ENCODE results near the gene SLC9A9.

The SLC9A9 gene

GRCh38 chr3:143352850-143353550 is 495.3 kb downstream of the SLC9A9 start:
- no peaks in the 10 kb centered on the region for H3K36me3 ChIP-seq (ENCODE audit: insufficient read depth, low read length)
- H3K27me3 ChIP-seq (ENCODE audit: insufficient read depth, low read length, poor library complexity): no peaks in the 10 kb centered on the region
- no peak for TF ChIP-seq EZH2 (IDR thresholded peaks at IDR 0.05; ENCODE audit: borderline replicate concordance, low read depth, low read length, severe bottlenecking)
- TF ChIP-seq CTCF (IDR thresholded peaks at IDR 0.05; ENCODE audit: borderline replicate concordance, extremely low read depth, low read length, poor library complexity, severe bottlenecking): no peak
- H3K9me3 ChIP-seq (ENCODE audit: insufficient read depth, low read length, severe bottlenecking): no peaks in the 10 kb centered on the region
- H3K4me3 ChIP-seq (ENCODE audit: low read depth in 1 of 2, low read length in 2 of 2): no peak overlapping the region
- ATAC-seq (ENCODE audit: insufficient read depth, low read depth) (no peak), DNase-seq (no peak)
- no peaks in the 10 kb centered on the region for H3K79me2 ChIP-seq (ENCODE audit: insufficient read depth, low read length)
- H3K4me2 ChIP-seq (ENCODE audit: insufficient read depth, low read length): no peak overlapping the region
- H4K20me1 ChIP-seq (ENCODE audit: insufficient read depth, low read length): no peaks in the 10 kb centered on the region
- H2AFZ ChIP-seq (ENCODE audit: low read depth, low read length): no peak overlapping the region
- H3K27ac ChIP-seq (ENCODE audit: low read length): no peak overlapping the region; the same call in none of the 2 replicates
- peaks cover 37% of the 10 kb centered on the region for H3K4me1 ChIP-seq (ENCODE audit: insufficient read depth, low read length)
- no peak overlapping the region for H3K9ac ChIP-seq (ENCODE audit: low read depth, low read length)

GRCh38 chr3:143351895-143352608 is 496.2 kb downstream of the SLC9A9 start:
- H3K4me1 ChIP-seq (ENCODE audit: insufficient read depth, low read length): peaks cover 44% of the 10 kb centered on the region
- DNase-seq: no peak
- H4K20me1 ChIP-seq (ENCODE audit: insufficient read depth, low read length): no peaks in the 10 kb centered on the region
- H3K27me3 ChIP-seq (ENCODE audit: insufficient read depth, low read length, poor library complexity): no peaks in the 10 kb centered on the region
- no peak overlapping the region for H3K4me2 ChIP-seq (ENCODE audit: insufficient read depth, low read length)
- H3K4me3 ChIP-seq (ENCODE audit: low read depth in 1 of 2, low read length in 2 of 2): no peak overlapping the region
- H3K27ac ChIP-seq (ENCODE audit: low read length): peak overlapping the region; percentile 54; the same call in 1 of the 2 replicates
- ATAC-seq (ENCODE audit: insufficient read depth, low read depth): no peak
- TF ChIP-seq EZH2 (IDR thresholded peaks at IDR 0.05; ENCODE audit: borderline replicate concordance, low read depth, low read length, severe bottlenecking) (no peak), CTCF (IDR thresholded peaks at IDR 0.05; ENCODE audit: borderline replicate concordance, extremely low read depth, low read length, poor library complexity, severe bottlenecking) (no peak)
- H2AFZ ChIP-seq (ENCODE audit: low read depth, low read length): no peak overlapping the region
- H3K9ac ChIP-seq (ENCODE audit: low read depth, low read length): no peak overlapping the region
- no peaks in the 10 kb centered on the region for H3K9me3 ChIP-seq (ENCODE audit: insufficient read depth, low read length, severe bottlenecking)
- no peaks in the 10 kb centered on the region for H3K79me2 ChIP-seq (ENCODE audit: insufficient read depth, low read length)
- no peaks in the 10 kb centered on the region for H3K36me3 ChIP-seq (ENCODE audit: insufficient read depth, low read length)

GRCh38 chr3:143351354-143351753 is 496.9 kb downstream of the SLC9A9 start:
- Histone ChIP-seq H3K27ac (ENCODE audit: low read length) (no peak overlapping the region), H2AFZ (ENCODE audit: low read depth, low read length) (no peak overlapping the region), H3K9me3 (ENCODE audit: insufficient read depth, low read length, severe bottlenecking) (no peaks in the 10 kb centered on the region), H3K27me3 (ENCODE audit: insufficient read depth, low read length, poor library complexity) (no peaks in the 10 kb centered on the region), H3K4me1 (ENCODE audit: insufficient read depth, low read length) (peaks cover 47% of the 10 kb centered on the region), H3K4me3 (ENCODE audit: low read depth in 1 of 2, low read length in 2 of 2) (no peak overlapping the region), H3K9ac (ENCODE audit: low read depth, low read length) (no peak overlapping the region), H4K20me1 (ENCODE audit: insufficient read depth, low read length) (no peaks in the 10 kb centered on the region), H3K36me3 (ENCODE audit: insufficient read depth, low read length) (no peaks in the 10 kb centered on the region), H3K4me2 (ENCODE audit: insufficient read depth, low read length) (no peak overlapping the region), H3K79me2 (ENCODE audit: insufficient read depth, low read length) (no peaks in the 10 kb centered on the region)
- DNase-seq (no peak), ATAC-seq (ENCODE audit: insufficient read depth, low read depth) (no peak)
- TF ChIP-seq EZH2 (IDR thresholded peaks at IDR 0.05; ENCODE audit: borderline replicate concordance, low read depth, low read length, severe bottlenecking) (no peak), CTCF (IDR thresholded peaks at IDR 0.05; ENCODE audit: borderline replicate concordance, extremely low read depth, low read length, poor library complexity, severe bottlenecking) (no peak)

Data from DND-41 (cell line).